ENCODE results near the gene PRAMEF18. TPM values are rescaled to one million over a fixed set of nuclear protein-coding genes. Genes with fewer than 3 reads are reported as not detected.
"Not testable (repeated sequence)": the region's sequence is repeated elsewhere in the genome, so short reads cannot be mapped to it uniquely, and the experiment has no call there.

The PRAMEF18 gene
- total RNA-seq (2021) = not detected in 2 replicates
- long read RNA-seq = 0 reads

GRCh38 chr1:13225675-13226204, at the start of gene PRAMEF18:
Gene PRAMEF18 (minus strand): TSS chr1:13226154. CDS start chr1:13226106, 48 bp downstream.
- H3K79me1 ChIP-seq (ENCODE audit: insufficient read depth, low read depth, low read length, poor library complexity, severe bottlenecking); H3K14ac ChIP-seq (ENCODE audit: insufficient read depth, low read length); H2BK15ac ChIP-seq (ENCODE audit: low read depth, low read length); H3K4me3 Mint-ChIP-seq; H4K91ac ChIP-seq (ENCODE audit: insufficient read length, low read depth, low read length); H4K5ac ChIP-seq (ENCODE audit: insufficient read length, low read depth, low read length); H3K79me2 ChIP-seq (ENCODE audit: insufficient read depth, low read length); DNase-seq; H2BK120ac ChIP-seq (ENCODE audit: low read depth, low read length, poor library complexity, severe bottlenecking); H3T11ph ChIP-seq (ENCODE audit: low read length); H4K8ac ChIP-seq (replicated peaks; ENCODE audit: insufficient read length, low read depth, low read length); H2AFZ ChIP-seq (ENCODE audit: low read length); H3K18ac ChIP-seq (ENCODE audit: insufficient read length, low read depth, low read length); H3K4ac ChIP-seq (ENCODE audit: low read depth, low read length); H3K4me1 Mint-ChIP-seq; H3K56ac ChIP-seq (ENCODE audit: insufficient read length, low read depth, low read length); H4K20me1 ChIP-seq (ENCODE audit: control insufficient read depth, insufficient read depth, insufficient read length); H3K4me1 ChIP-seq (ENCODE audit: insufficient read depth, low read length); H3K27ac Mint-ChIP-seq; H3K4me2 ChIP-seq (ENCODE audit: insufficient read depth, insufficient read length, low read length); H2BK20ac ChIP-seq (ENCODE audit: low read depth, low read length, poor library complexity, severe bottlenecking); H3K23me2 ChIP-seq (ENCODE audit: insufficient read length, low read depth, low read length, poor library complexity, severe bottlenecking); H3K9ac ChIP-seq (ENCODE audit: extremely low read depth, insufficient read length, low read length); H2AK5ac ChIP-seq (ENCODE audit: insufficient read length, low read length); H2BK5ac ChIP-seq (ENCODE audit: insufficient read length, low read length); H3K23ac ChIP-seq (ENCODE audit: insufficient read length, low read depth, low read length); H2BK12ac ChIP-seq (ENCODE audit: insufficient read length, low read depth, low read length); H3K27ac ChIP-seq (ENCODE audit: insufficient read length, low read depth, low read length); H3K27me3 Mint-ChIP-seq (ENCODE audit: low read depth); H3K27me3 ChIP-seq (ENCODE audit: insufficient read depth, low read length): not testable (repeated sequence)
- peaks cover 55 to 58% of the 10 kb centered on the region in 2 experiments for H3K9me3 Mint-ChIP-seq
- H3K36me3 Mint-ChIP-seq (ENCODE audit: insufficient read depth in 1 of 3, low read depth in 3 of 3) = peaks cover 6 to 37% (median 19%) of the 10 kb centered on the region in 3 experiments
- peaks cover 59% of the 10 kb centered on the region for H3K9me3 ChIP-seq (ENCODE audit: control insufficient read depth, low read depth, low read length)
- WGBS (ENCODE audit: extremely low coverage, insufficient read length, low lambda C conversion rate) = no CpG with 5 or more reads among the region's 9 CpGs

GRCh38 chr1:13265124-13265523, 39.2 kb upstream of the PRAMEF18 start:
- not testable (repeated sequence) for H3K4me1 ChIP-seq (ENCODE audit: insufficient read depth, low read length); H3K79me2 ChIP-seq (ENCODE audit: insufficient read depth, low read length); H2BK5ac ChIP-seq (ENCODE audit: insufficient read length, low read length); H2BK15ac ChIP-seq (ENCODE audit: low read depth, low read length); H3K18ac ChIP-seq (ENCODE audit: insufficient read length, low read depth, low read length); H2BK20ac ChIP-seq (ENCODE audit: low read depth, low read length, poor library complexity, severe bottlenecking); H4K20me1 ChIP-seq (ENCODE audit: control insufficient read depth, insufficient read depth, insufficient read length); H3K27ac Mint-ChIP-seq; H4K5ac ChIP-seq (ENCODE audit: insufficient read length, low read depth, low read length); H2AK5ac ChIP-seq (ENCODE audit: insufficient read length, low read length); H2BK12ac ChIP-seq (ENCODE audit: insufficient read length, low read depth, low read length); DNase-seq; H3T11ph ChIP-seq (ENCODE audit: low read length); H3K9ac ChIP-seq (ENCODE audit: extremely low read depth, insufficient read length, low read length); H2AFZ ChIP-seq (ENCODE audit: low read length); H3K23ac ChIP-seq (ENCODE audit: insufficient read length, low read depth, low read length); H3K27me3 Mint-ChIP-seq (ENCODE audit: low read depth); H3K23me2 ChIP-seq (ENCODE audit: insufficient read length, low read depth, low read length, poor library complexity, severe bottlenecking); H3K27me3 ChIP-seq (ENCODE audit: insufficient read depth, low read length); H3K4me3 Mint-ChIP-seq; H3K4me2 ChIP-seq (ENCODE audit: insufficient read depth, insufficient read length, low read length); H2BK120ac ChIP-seq (ENCODE audit: low read depth, low read length, poor library complexity, severe bottlenecking); H4K91ac ChIP-seq (ENCODE audit: insufficient read length, low read depth, low read length); H3K27ac ChIP-seq (ENCODE audit: insufficient read length, low read depth, low read length); H3K79me1 ChIP-seq (ENCODE audit: insufficient read depth, low read depth, low read length, poor library complexity, severe bottlenecking); H3K4me1 Mint-ChIP-seq; H3K56ac ChIP-seq (ENCODE audit: insufficient read length, low read depth, low read length); H4K8ac ChIP-seq (replicated peaks; ENCODE audit: insufficient read length, low read depth, low read length); H3K36me3 Mint-ChIP-seq (ENCODE audit: insufficient read depth in 1 of 3, low read depth in 3 of 3); H3K9me3 ChIP-seq (ENCODE audit: control insufficient read depth, low read depth, low read length); H3K4ac ChIP-seq (ENCODE audit: low read depth, low read length); H3K14ac ChIP-seq (ENCODE audit: insufficient read depth, low read length)
- peaks cover 11 to 15% of the 10 kb centered on the region in 2 experiments for H3K9me3 Mint-ChIP-seq
- no CpG with 5 or more reads among the region's 3 CpGs for WGBS (ENCODE audit: extremely low coverage, insufficient read length, low lambda C conversion rate)

All from H9 (cell line).